ENCODE measurements around the gene LIN9. TPM values are rescaled to one million over a fixed set of nuclear protein-coding genes. Genes with fewer than 3 reads are reported as not detected.

The LIN9 gene
- total and polyA plus RNA-seq, 5 donors from 2014 or later: 3.1 to 6.7 (median 4.3) TPM

- peaks cover 49% of the 10 kb centered on the region for H3K27me3 Mint-ChIP-seq
- DNase-seq (no peak), ATAC-seq (ENCODE audit: low read depth in 2 of 2) (no peak)
- H3K27ac Mint-ChIP-seq: no peak overlapping the region
- peaks cover 0 to 10% (median 0%) of the 10 kb centered on the region in 4 donors for H3K4me1 Mint-ChIP-seq
- H3K4me3 Mint-ChIP-seq: peak overlapping the region; percentile 9 to 62 (median 22)
- Histone ChIP-seq H3K27me3 (ENCODE audit: control insufficient read depth, insufficient read depth, low read length) (peaks cover 10% of the 10 kb centered on the region), H3K9me3 (ENCODE audit: control insufficient read depth in 2 of 2, low read length in 2 of 2) (no peaks in the 10 kb centered on the region), H3K4me3 (ENCODE audit: low read depth, low read length) (no peak overlapping the region), H3K36me3 (ENCODE audit: control insufficient read depth, insufficient read depth, low read length) (no peaks in the 10 kb centered on the region), H3K27ac (ENCODE audit: insufficient read depth, low read length, poor library complexity, severe bottlenecking) (no peak overlapping the region), H3K4me1 (ENCODE audit: control insufficient read depth, insufficient read depth, low read length, poor library complexity, severe bottlenecking) (peaks cover 12% of the 10 kb centered on the region)
- H3K9me3 Mint-ChIP-seq: no peaks in the 10 kb centered on the region
- no peaks in the 10 kb centered on the region for H3K36me3 Mint-ChIP-seq
Measured at GRCh38 chr1:226222686-226223085, 86.3 kb downstream of the LIN9 start.

GRCh38 chr1:226220473-226221189 is 88.3 kb downstream of the LIN9 start:
- no peak overlapping the region for H3K4me3 ChIP-seq (ENCODE audit: low read depth, low read length)
- Mint-ChIP-seq H3K4me3 (peak overlapping the region in 1 of 4 donors; percentile 2), H3K9me3 (no peaks in the 10 kb centered on the region), H3K27ac (no peak overlapping the region), H3K27me3 (peaks cover 62% of the 10 kb centered on the region), H3K36me3 (no peaks in the 10 kb centered on the region), H3K4me1 (peaks cover 0 to 10% (median 1%) of the 10 kb centered on the region in 4 donors)
- H3K27me3 ChIP-seq (ENCODE audit: control insufficient read depth, insufficient read depth, low read length): peaks cover 10% of the 10 kb centered on the region
- ATAC-seq (ENCODE audit: low read depth in 2 of 2): no peak
- DNase-seq: no peak
- peaks cover 12% of the 10 kb centered on the region for H3K4me1 ChIP-seq (ENCODE audit: control insufficient read depth, insufficient read depth, low read length, poor library complexity, severe bottlenecking)
- H3K9me3 ChIP-seq (ENCODE audit: control insufficient read depth in 2 of 2, low read length in 2 of 2): no peaks in the 10 kb centered on the region
- H3K36me3 ChIP-seq (ENCODE audit: control insufficient read depth, insufficient read depth, low read length): no peaks in the 10 kb centered on the region
- H3K27ac ChIP-seq (ENCODE audit: insufficient read depth, low read length, poor library complexity, severe bottlenecking): no peak overlapping the region

GRCh38 chr1:226217273-226217672 is 91.7 kb downstream of the LIN9 start:
- H3K4me1 Mint-ChIP-seq: peaks cover 0 to 6% (median 0%) of the 10 kb centered on the region in 4 donors
- DNase-seq (no peak), ATAC-seq (ENCODE audit: low read depth in 2 of 2) (no peak)
- peaks cover 44% of the 10 kb centered on the region for H3K27me3 Mint-ChIP-seq
- H3K27ac Mint-ChIP-seq: no peak overlapping the region
- Histone ChIP-seq H3K27me3 (ENCODE audit: control insufficient read depth, insufficient read depth, low read length) (peaks cover 7% of the 10 kb centered on the region), H3K4me3 (ENCODE audit: low read depth, low read length) (no peak overlapping the region), H3K4me1 (ENCODE audit: control insufficient read depth, insufficient read depth, low read length, poor library complexity, severe bottlenecking) (no peaks in the 10 kb centered on the region), H3K36me3 (ENCODE audit: control insufficient read depth, insufficient read depth, low read length) (no peaks in the 10 kb centered on the region), H3K9me3 (ENCODE audit: control insufficient read depth in 2 of 2, low read length in 2 of 2) (no peaks in the 10 kb centered on the region), H3K27ac (ENCODE audit: insufficient read depth, low read length, poor library complexity, severe bottlenecking) (no peak overlapping the region)
- H3K36me3 Mint-ChIP-seq: no peaks in the 10 kb centered on the region
- H3K4me3 Mint-ChIP-seq: no peak overlapping the region
- H3K9me3 Mint-ChIP-seq: no peaks in the 10 kb centered on the region

DNA sequence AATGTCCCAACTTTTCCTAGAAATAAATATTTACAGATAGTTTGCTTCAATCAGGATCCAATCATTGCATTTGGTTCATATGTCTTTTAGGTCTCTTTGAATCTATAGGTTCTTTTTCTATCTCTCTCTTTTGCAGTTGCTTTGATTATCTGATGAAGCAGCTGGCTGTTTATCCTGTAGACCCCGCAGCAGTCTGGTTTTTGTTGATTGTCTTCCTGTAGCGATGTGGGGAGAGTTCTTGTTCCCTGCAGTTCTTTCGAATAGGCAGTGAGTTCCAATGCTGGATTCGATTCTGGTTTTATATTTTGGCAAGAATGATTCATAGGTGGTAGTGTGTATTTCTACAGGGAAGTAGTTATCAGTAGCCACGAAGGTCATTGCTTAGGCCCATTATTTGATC is 92.9 kb downstream of the LIN9 start:
- H3K27me3 ChIP-seq (ENCODE audit: control insufficient read depth, insufficient read depth, low read length): peaks cover 3% of the 10 kb centered on the region
- no peak overlapping the region for H3K27ac ChIP-seq (ENCODE audit: insufficient read depth, low read length, poor library complexity, severe bottlenecking)
- H3K4me1 Mint-ChIP-seq: peaks cover 0 to 6% (median 0%) of the 10 kb centered on the region in 4 donors
- H3K27me3 Mint-ChIP-seq: peaks cover 37% of the 10 kb centered on the region
- no peaks in the 10 kb centered on the region for H3K9me3 Mint-ChIP-seq
- H3K36me3 ChIP-seq (ENCODE audit: control insufficient read depth, insufficient read depth, low read length): no peaks in the 10 kb centered on the region
- no peaks in the 10 kb centered on the region for H3K4me1 ChIP-seq (ENCODE audit: control insufficient read depth, insufficient read depth, low read length, poor library complexity, severe bottlenecking)
- H3K4me3 ChIP-seq (ENCODE audit: low read depth, low read length): no peak overlapping the region
- no peak overlapping the region for H3K27ac Mint-ChIP-seq
- ATAC-seq (ENCODE audit: low read depth in 2 of 2) (no peak), DNase-seq (no peak)
- no peak overlapping the region for H3K4me3 Mint-ChIP-seq
- H3K9me3 ChIP-seq (ENCODE audit: control insufficient read depth in 2 of 2, low read length in 2 of 2): no peaks in the 10 kb centered on the region
- H3K36me3 Mint-ChIP-seq: no peaks in the 10 kb centered on the region

- Mint-ChIP-seq H3K4me1 (peaks cover 0 to 6% (median 0%) of the 10 kb centered on the region in 4 donors), H3K9me3 (no peaks in the 10 kb centered on the region), H3K27ac (no peak overlapping the region), H3K36me3 (no peaks in the 10 kb centered on the region), H3K4me3 (no peak overlapping the region), H3K27me3 (peaks cover 33% of the 10 kb centered on the region)
- Histone ChIP-seq H3K9me3 (ENCODE audit: control insufficient read depth in 2 of 2, low read length in 2 of 2) (no peaks in the 10 kb centered on the region), H3K27me3 (ENCODE audit: control insufficient read depth, insufficient read depth, low read length) (no peaks in the 10 kb centered on the region), H3K4me1 (ENCODE audit: control insufficient read depth, insufficient read depth, low read length, poor library complexity, severe bottlenecking) (no peaks in the 10 kb centered on the region), H3K27ac (ENCODE audit: insufficient read depth, low read length, poor library complexity, severe bottlenecking) (no peak overlapping the region), H3K36me3 (ENCODE audit: control insufficient read depth, insufficient read depth, low read length) (no peaks in the 10 kb centered on the region), H3K4me3 (ENCODE audit: low read depth, low read length) (no peak overlapping the region)
- ATAC-seq (ENCODE audit: low read depth in 2 of 2): no peak
- DNase-seq: no peak
Measured at GRCh38 chr1:226215239-226215638, 93.7 kb downstream of the LIN9 start.

GRCh38 chr1:226212545-226212944 is 96.4 kb downstream of the LIN9 start:
- Histone ChIP-seq H3K36me3 (ENCODE audit: control insufficient read depth, insufficient read depth, low read length) (no peaks in the 10 kb centered on the region), H3K27ac (ENCODE audit: insufficient read depth, low read length, poor library complexity, severe bottlenecking) (no peak overlapping the region), H3K4me3 (ENCODE audit: low read depth, low read length) (no peak overlapping the region), H3K9me3 (ENCODE audit: control insufficient read depth in 2 of 2, low read length in 2 of 2) (no peaks in the 10 kb centered on the region), H3K27me3 (ENCODE audit: control insufficient read depth, insufficient read depth, low read length) (no peaks in the 10 kb centered on the region), H3K4me1 (ENCODE audit: control insufficient read depth, insufficient read depth, low read length, poor library complexity, severe bottlenecking) (no peaks in the 10 kb centered on the region)
- H3K36me3 Mint-ChIP-seq: no peaks in the 10 kb centered on the region
- H3K4me1 Mint-ChIP-seq: peaks cover 0 to 6% (median 0%) of the 10 kb centered on the region in 4 donors
- no peak for DNase-seq
- no peaks in the 10 kb centered on the region for H3K9me3 Mint-ChIP-seq
- no peak overlapping the region for H3K4me3 Mint-ChIP-seq
- peaks cover 25% of the 10 kb centered on the region for H3K27me3 Mint-ChIP-seq
- H3K27ac Mint-ChIP-seq: no peak overlapping the region
- no peak for ATAC-seq (ENCODE audit: low read depth in 2 of 2)

GRCh38 chr1:226211181-226211821 is 97.7 kb downstream of the LIN9 start:
- H3K9me3 ChIP-seq (ENCODE audit: control insufficient read depth in 2 of 2, low read length in 2 of 2): no peaks in the 10 kb centered on the region
- H3K27ac Mint-ChIP-seq: no peak overlapping the region
- H3K36me3 ChIP-seq (ENCODE audit: control insufficient read depth, insufficient read depth, low read length): no peaks in the 10 kb centered on the region
- H3K27ac ChIP-seq (ENCODE audit: insufficient read depth, low read length, poor library complexity, severe bottlenecking): no peak overlapping the region
- ATAC-seq (ENCODE audit: low read depth in 2 of 2): no peak
- H3K4me1 ChIP-seq (ENCODE audit: control insufficient read depth, insufficient read depth, low read length, poor library complexity, severe bottlenecking): no peaks in the 10 kb centered on the region
- H3K27me3 Mint-ChIP-seq: peaks cover 18% of the 10 kb centered on the region
- no peaks in the 10 kb centered on the region for H3K27me3 ChIP-seq (ENCODE audit: control insufficient read depth, insufficient read depth, low read length)
- H3K9me3 Mint-ChIP-seq: no peaks in the 10 kb centered on the region
- no peak overlapping the region for H3K4me3 ChIP-seq (ENCODE audit: low read depth, low read length)
- no peak for DNase-seq
- no peak overlapping the region for H3K4me3 Mint-ChIP-seq
- H3K36me3 Mint-ChIP-seq: no peaks in the 10 kb centered on the region
- H3K4me1 Mint-ChIP-seq: peaks cover 0 to 6% (median 0%) of the 10 kb centered on the region in 4 donors
